GM23248 (cell line): ENCODE measurements around the gene NEDD9. TPM values are rescaled to one million over a fixed set of nuclear protein-coding genes. Genes with fewer than 3 reads are reported as not detected.

Experiments used
- DNase-seq: peaks from one replicate; pipeline ENCODE4 v3.0.0-alpha.2; 2015
- H2AFZ ChIP-seq: fragments of 200-600 bp; sonication (generic); 2 replicates; pipeline ENCODE4 v1.6.1; 2016; ENCODE audit warnings: antibody characterized with exemption
- H3F3A ChIP-seq: fragments of 200-600 bp; sonication (generic); 2 replicates; pipeline ENCODE4 v1.6.1; 2016; ENCODE audit warnings: mild to moderate bottlenecking, antibody characterized with exemption, mixed run types; ENCODE audit not compliant: insufficient read depth
- H3K27ac ChIP-seq: fragments of 200-600 bp; sonication (generic); 2 replicates; pipeline ENCODE4 v1.5.1; 2016; ENCODE audit warnings: mild to moderate bottlenecking
- H3K27me3 ChIP-seq: fragments of 200-600 bp; sonication (generic); replicated peaks from 2 replicates; pipeline ENCODE4 v1.6.1; 2016; ENCODE audit warnings: mild to moderate bottlenecking; ENCODE audit not compliant: insufficient read depth
- H3K36me3 ChIP-seq: fragments of 200-600 bp; sonication (generic); 2 replicates; pipeline ENCODE4 v1.6.1; 2016; ENCODE audit warnings: low read depth, mild to moderate bottlenecking
- H3K4me1 ChIP-seq: fragments of 200-600 bp; sonication (generic); 2 replicates; pipeline ENCODE4 v1.6.1; 2016; ENCODE audit warnings: mild to moderate bottlenecking; ENCODE audit not compliant: insufficient read depth
- H3K4me2 ChIP-seq: fragments of 200-600 bp; sonication (generic); one replicate; pipeline ENCODE4 v1.6.1; 2016; ENCODE audit warnings: mild to moderate bottlenecking; ENCODE audit not compliant: unreplicated experiment
- H3K4me3 ChIP-seq: fragments of 200-600 bp; sonication (generic); 2 replicates; pipeline ENCODE4 v1.5.1; 2016; ENCODE audit warnings: mild to moderate bottlenecking
- H3K79me2 ChIP-seq: fragments of 200-600 bp; sonication (generic); 2 replicates; pipeline ENCODE4 v1.6.1; 2016; ENCODE audit warnings: mild to moderate bottlenecking; ENCODE audit not compliant: insufficient read depth
- H3K9ac ChIP-seq: fragments of 200-600 bp; sonication (generic); 2 replicates; pipeline ENCODE4 v1.6.1; 2016; ENCODE audit warnings: mild to moderate bottlenecking
- H3K9me2 ChIP-seq: fragments of 200-600 bp; sonication (generic); 2 replicates; pipeline ENCODE4 v1.6.1; 2016; ENCODE audit warnings: mixed run types, mild to moderate bottlenecking, moderate library complexity; ENCODE audit not compliant: insufficient read depth
- H3K9me3 ChIP-seq: fragments of 200-600 bp; sonication (generic); one replicate; pipeline ENCODE4 v1.6.1; 2017; ENCODE audit warnings: low read depth
- H4K20me1 ChIP-seq: fragments of 200-600 bp; sonication (generic); 2 replicates; pipeline ENCODE4 v1.6.0; 2016; ENCODE audit not compliant: insufficient read depth
- EZH2 ChIP-seq: fragments of 200-600 bp; sonication (generic); IDR thresholded peaks from 2 replicates; pipeline ENCODE4 v1.6.1; 2018; ENCODE audit warnings: antibody characterized with exemption, mild to moderate bottlenecking; ENCODE audit not compliant: insufficient read depth, poor library complexity, severe bottlenecking
- EZH2phosphoT487 ChIP-seq: fragments of 200-600 bp; sonication (generic); IDR thresholded peaks from 2 replicates; pipeline ENCODE4 v1.6.1; 2018; ENCODE audit warnings: antibody characterized with exemption, moderate library complexity, mild to moderate bottlenecking, low read depth; ENCODE audit not compliant: insufficient read depth
- WGBS, 2 experiments: methylation state at CpG; one replicate each; pipeline ENCODE4 v1.1.6; 2015 to 2017; ENCODE audit warnings: low lambda C conversion rate in 2 of 2, low coverage in 1 of 2; ENCODE audit errors: missing lambda C conversion rate in 2 of 2; 5-methylcytosine and 5-hydroxymethylcytosine counted together
- in situ Hi-C: fragments of 300-500 bp; cut with MboI; formaldehyde crosslinking; loops from 2 replicates; pipeline ENCODE4 v1.15.0; 2020
- polyA plus RNA-seq: library from polyadenylated mRNA; unstranded; fragments of >200 nt; fragmentation: Nextera tagmentation; extraction: Ambion mirVana; gene quantifications from 2 replicates; pipeline ENCODE4 v1.2.1, GENCODE V29; 2016
- total RNA-seq: library from RNA; depleted of rRNA; stranded (reverse); fragments of >200 nt; shearing (Covaris generic); gene quantifications from 2 replicates; pipeline ENCODE4 v1.2.3, GENCODE V29; 2014

The NEDD9 gene
- total and polyA plus RNA-seq, 2 experiments from 2014 or later = 3.0 to 4.2 TPM

GRCh38 chr6:11206576-11206975, 25.9 kb downstream of the NEDD9 start:
- Histone ChIP-seq H2AFZ (no peak overlapping the region), H3K4me3 (0 out of 2 replicates have a peak overlapping the region, but pooled peaks have one; percentile 7), H3K9me3 (no peaks in the 10 kb centered on the region), H3K27me3 (no peaks in the 10 kb centered on the region), H3K4me2 (peak overlapping the region; percentile 51), H3K9me2 (no peaks in the 10 kb centered on the region), H3K79me2 (no peaks in the 10 kb centered on the region), H3F3A (peaks cover 39% of the 10 kb centered on the region), H3K36me3 (no peaks in the 10 kb centered on the region), H3K4me1 (peaks cover 43% of the 10 kb centered on the region), H4K20me1 (no peaks in the 10 kb centered on the region), H3K27ac (peak overlapping the region; percentile 79), H3K9ac (peak overlapping the region; percentile 59)
- in situ Hi-C loops = no loop called here
- DNase-seq = peak; percentile 56
- TF ChIP-seq EZH2phosphoT487 (no peak), EZH2 (no peak)
- 51 to 55% methylated on average over 3 of the region's 3 CpGs for WGBS, 2 experiments

- no peak overlapping the region for H3K4me2 ChIP-seq
- no peaks in the 10 kb centered on the region for H3K27me3 ChIP-seq
- peaks cover 39% of the 10 kb centered on the region for H3F3A ChIP-seq
- 71 to 82% methylated on average over 5 of the region's 5 CpGs for WGBS, 2 experiments
- no peak overlapping the region for H2AFZ ChIP-seq
- DNase-seq = no peak
- no peak overlapping the region for H3K27ac ChIP-seq
- H3K4me1 ChIP-seq = peaks cover 52% of the 10 kb centered on the region
- no peaks in the 10 kb centered on the region for H4K20me1 ChIP-seq
- H3K36me3 ChIP-seq = no peaks in the 10 kb centered on the region
- no peaks in the 10 kb centered on the region for H3K9me3 ChIP-seq
- no peaks in the 10 kb centered on the region for H3K79me2 ChIP-seq
- H3K4me3 ChIP-seq = no peak overlapping the region
- no peak overlapping the region for H3K9ac ChIP-seq
- TF ChIP-seq EZH2phosphoT487 (no peak), EZH2 (no peak)
- in situ Hi-C loops = no loop called here
- no peaks in the 10 kb centered on the region for H3K9me2 ChIP-seq
These were observed 27.6 kb downstream of the NEDD9 start for GRCh38 chr6:11204794-11205366.

- Histone ChIP-seq H3F3A (peaks cover 36% of the 10 kb centered on the region), H3K36me3 (no peaks in the 10 kb centered on the region), H3K9me2 (no peaks in the 10 kb centered on the region), H3K4me2 (no peak overlapping the region), H4K20me1 (no peaks in the 10 kb centered on the region), H3K9me3 (no peaks in the 10 kb centered on the region), H3K4me1 (peaks cover 45% of the 10 kb centered on the region), H3K4me3 (no peak overlapping the region), H2AFZ (no peak overlapping the region), H3K79me2 (no peaks in the 10 kb centered on the region), H3K9ac (no peak overlapping the region), H3K27me3 (no peaks in the 10 kb centered on the region), H3K27ac (no peak overlapping the region)
- no peak for DNase-seq
- TF ChIP-seq EZH2phosphoT487 (no peak), EZH2 (no peak)
- in situ Hi-C loops = no loop called here
- 98 to 99% methylated on average over 4 of the region's 4 CpGs for WGBS, 2 experiments
These were observed 28.5 kb downstream of the NEDD9 start for GRCh38 chr6:11204005-11204399.

- WGBS, 2 experiments = 70 to 74% methylated on average over 6 of the region's 6 CpGs
- H3K79me2 ChIP-seq = no peaks in the 10 kb centered on the region
- in situ Hi-C loops = no loop called here
- H3K4me2 ChIP-seq = no peak overlapping the region
- no peak for DNase-seq
- no peaks in the 10 kb centered on the region for H3K9me2 ChIP-seq
- TF ChIP-seq EZH2 (no peak), EZH2phosphoT487 (no peak)
- no peak overlapping the region for H3K27ac ChIP-seq
- no peak overlapping the region for H3K4me3 ChIP-seq
- H3K27me3 ChIP-seq = no peaks in the 10 kb centered on the region
- H2AFZ ChIP-seq = no peak overlapping the region
- H4K20me1 ChIP-seq = no peaks in the 10 kb centered on the region
- H3K36me3 ChIP-seq = no peaks in the 10 kb centered on the region
- no peak overlapping the region for H3K9ac ChIP-seq
- H3K9me3 ChIP-seq = no peaks in the 10 kb centered on the region
- H3F3A ChIP-seq = peaks cover 30% of the 10 kb centered on the region
- H3K4me1 ChIP-seq = peaks cover 39% of the 10 kb centered on the region
These were observed 29.0 kb downstream of the NEDD9 start for GRCh38 chr6:11203306-11204004.
